ENCODE measurements around the gene RNF141. TPM values are rescaled to one million over a fixed set of nuclear protein-coding genes. Genes with fewer than 3 reads are reported as not detected.

RNF141 gene
- total RNA-seq (2022) (28.4 and 41.8 TPM in 2 replicates), Bru-seq, nascent RNA (percentile 85 among the genes with signal in this experiment), BruChase-seq, experiment 1, labeled RNA remaining after a 6-hour chase (percentile 90 among the genes with signal in this experiment), BruChase-seq, experiment 2, labeled RNA remaining after a 2-hour chase (percentile 84 among the genes with signal in this experiment)
- long read RNA-seq, full-length matches to known transcripts, result 85 of 100 reads
- long read RNA-seq, partial matches to known transcripts, result 14 of 100 reads
- long read RNA-seq, other reads (novel, unspliced or antisense), result 1 of 100 reads

GRCh38 chr11:10540915-10541560, at the start of gene RNF141:
Gene RNF141 (minus strand): TSS chr11:10541187. CDS start chr11:10534158, 7,029 bp downstream.
- H3K36me3 Mint-ChIP-seq (ENCODE audit: insufficient read depth, unreplicated experiment), result peaks cover 4% of the 10 kb centered on the region
- intact Hi-C loops (cut with micrococcal nuclease), result loop anchor here (1.0 kb wide), 3 partner anchors 113 to 194 kb away; no protein-coding TSS in a partner anchor
- peak within 1 kb of the TSS; percentile 81 for H3K4me3 Mint-ChIP-seq (ENCODE audit: unreplicated experiment)
- peaks cover 13% of the 10 kb centered on the region for H3K4me1 Mint-ChIP-seq (ENCODE audit: insufficient read depth, unreplicated experiment)
- CTCF ChIA-PET, result interaction anchor here (0.8 to 3.8 kb wide), 39 partner anchors 9 to 239 kb away, joined by 3 to 34 read pairs (median 5); partner anchors contain the start of gene AMPD3
- peak; percentile 93 for DNase-seq (ENCODE audit: unreplicated experiment)
- BruUV-seq (replicated peaks), result no TSS peak
- peak; percentile 59 for TF ChIP-seq CTCF (IDR thresholded peaks at IDR 0.05; ENCODE audit: unreplicated experiment)
- no peaks in the 10 kb centered on the region for H3K27me3 Mint-ChIP-seq (ENCODE audit: insufficient read depth, unreplicated experiment)
- POLR2A ChIA-PET, result interaction anchor here (0.7 to 3.4 kb wide), 50 partner anchors 9 to 1152 kb away, joined by 3 to 48 read pairs (median 8); partner anchors contain the start of genes ADM, AMPD3, CTR9 and EIF4G2
- no peaks in the 10 kb centered on the region for H3K9me3 Mint-ChIP-seq (ENCODE audit: unreplicated experiment)
- peak within 1 kb of the TSS; percentile 94 for H3K27ac Mint-ChIP-seq (ENCODE audit: low read depth, unreplicated experiment)

GRCh38 chr11:10590218-10590915, 49.4 kb upstream of the RNF141 start:
- intact Hi-C loops (cut with micrococcal nuclease), result no loop called here
- H3K27ac Mint-ChIP-seq (ENCODE audit: low read depth, unreplicated experiment), result no peak overlapping the region
- H3K36me3 Mint-ChIP-seq (ENCODE audit: insufficient read depth, unreplicated experiment), result peaks cover 4% of the 10 kb centered on the region
- ChIA-PET CTCF (interaction anchor here (0.5 to 0.8 kb wide), 2 partner anchors 60 to 389 kb away, joined by 3 to 5 read pairs; no protein-coding TSS in a partner anchor), POLR2A (interaction anchor here (1.4 to 4.6 kb wide), 2 partner anchors 50 to 102 kb away, joined by 5 to 32 read pairs; partner anchors contain the start of gene RNF141)
- H3K4me1 Mint-ChIP-seq (ENCODE audit: insufficient read depth, unreplicated experiment), result peaks cover 45% of the 10 kb centered on the region
- TF ChIP-seq CTCF (IDR thresholded peaks at IDR 0.05; ENCODE audit: unreplicated experiment), result no peak
- no TSS peak for BruUV-seq (replicated peaks)
- H3K27me3 Mint-ChIP-seq (ENCODE audit: insufficient read depth, unreplicated experiment), result no peaks in the 10 kb centered on the region
- no peak overlapping the region for H3K4me3 Mint-ChIP-seq (ENCODE audit: unreplicated experiment)
- H3K9me3 Mint-ChIP-seq (ENCODE audit: unreplicated experiment), result no peaks in the 10 kb centered on the region
- DNase-seq (ENCODE audit: unreplicated experiment), result no peak

- H3K4me1 Mint-ChIP-seq (ENCODE audit: insufficient read depth, unreplicated experiment), result peaks cover 38% of the 10 kb centered on the region
- intact Hi-C loops (cut with micrococcal nuclease), result no loop called here
- CTCF ChIA-PET, result interaction anchor here (0.6 to 1.2 kb wide), 2 partner anchors 42 to 65 kb away, joined by 3 read pairs; no protein-coding TSS in a partner anchor
These were observed 47.9 kb upstream of the RNF141 start for GRCh38 chr11:10588904-10589303.

More at GRCh38 chr11:10588904-10589303, 47.9 kb upstream of the RNF141 start:
- no TSS peak for BruUV-seq (replicated peaks)
- POLR2A ChIA-PET, result interaction anchor here (0.9 to 1.1 kb wide), 3 partner anchors 15 to 100 kb away, joined by 3 to 4 read pairs (median 3); no protein-coding TSS in a partner anchor
- H3K36me3 Mint-ChIP-seq (ENCODE audit: insufficient read depth, unreplicated experiment), result peaks cover 4% of the 10 kb centered on the region
- DNase-seq (ENCODE audit: unreplicated experiment), result no peak
- no peaks in the 10 kb centered on the region for H3K27me3 Mint-ChIP-seq (ENCODE audit: insufficient read depth, unreplicated experiment)
- no peak overlapping the region for H3K4me3 Mint-ChIP-seq (ENCODE audit: unreplicated experiment)
- no peak for TF ChIP-seq CTCF (IDR thresholded peaks at IDR 0.05; ENCODE audit: unreplicated experiment)
- H3K9me3 Mint-ChIP-seq (ENCODE audit: unreplicated experiment), result no peaks in the 10 kb centered on the region
- no peak overlapping the region for H3K27ac Mint-ChIP-seq (ENCODE audit: low read depth, unreplicated experiment)
